Myocyte (in vitro differentiated cells): Measurements from ENCODE around the gene RUNX1. TPM values are rescaled to one million over a fixed set of nuclear protein-coding genes. Genes with fewer than 3 reads are reported as not detected.

Experiments
- DNase-seq: peaks from one replicate; pipeline ENCODE4 v3.0.0-alpha.2; 2012; ENCODE audit warnings: low read depth
- total RNA-seq: library from RNA; depleted of rRNA; stranded (reverse); fragments of >200 nt; gene quantifications from 2 replicates; pipeline ENCODE4 v1.2.3, GENCODE V29; 2014

RUNX1 gene
- total RNA-seq, 1 donor from 2014 or later = 166 TPM

DNA sequence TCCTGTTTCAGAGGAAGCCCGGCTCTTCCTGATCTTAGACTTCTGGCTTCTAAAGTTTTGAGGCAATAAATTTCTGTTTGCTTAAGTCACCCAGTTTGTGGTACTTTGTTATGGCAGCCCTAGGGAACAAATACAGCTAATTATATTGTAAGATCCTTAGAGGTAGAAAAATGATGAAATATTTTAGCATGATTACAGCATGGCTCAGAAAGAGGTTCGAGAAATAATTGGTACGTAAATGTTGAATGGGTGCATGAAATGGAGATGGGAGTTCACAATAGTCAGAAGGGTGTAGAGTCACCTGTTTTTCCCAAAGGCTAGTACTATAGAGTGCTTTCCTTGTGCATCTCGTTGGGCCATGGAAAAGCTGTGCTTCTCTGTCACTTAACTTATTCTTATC lies 123.5 kb downstream of the RUNX1 start:
- no peak for DNase-seq

DNA sequence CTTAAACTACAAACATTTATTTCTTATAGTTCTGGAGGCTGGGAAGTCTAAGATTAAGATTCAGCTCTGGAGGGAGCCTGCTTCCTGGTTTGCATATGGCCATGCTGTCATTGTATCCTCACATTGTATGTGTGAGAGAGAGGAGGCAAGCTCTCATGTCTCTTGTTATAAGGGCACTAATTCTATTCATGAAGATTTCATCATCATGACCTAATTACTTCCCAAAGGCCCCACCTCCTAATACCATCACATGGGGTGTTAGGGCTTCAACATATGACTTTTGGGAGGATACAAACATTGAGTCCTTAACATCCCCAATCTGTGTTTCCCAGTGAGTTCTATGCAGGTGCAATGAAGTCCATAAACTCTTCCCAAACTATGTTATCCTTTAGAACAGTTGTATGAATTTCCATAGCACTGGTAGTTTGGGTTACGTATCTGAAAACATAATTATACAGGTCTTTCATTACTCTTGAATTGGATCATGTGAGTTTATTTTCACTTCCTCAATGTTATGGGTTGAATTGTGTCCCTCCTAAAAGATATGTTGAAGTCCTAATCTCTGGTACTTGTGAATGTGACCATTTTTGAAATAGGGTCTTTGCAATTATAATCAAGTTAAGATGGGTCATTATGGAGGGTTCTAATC lies 124.2 kb downstream of the RUNX1 start:
- no peak for DNase-seq

DNA sequence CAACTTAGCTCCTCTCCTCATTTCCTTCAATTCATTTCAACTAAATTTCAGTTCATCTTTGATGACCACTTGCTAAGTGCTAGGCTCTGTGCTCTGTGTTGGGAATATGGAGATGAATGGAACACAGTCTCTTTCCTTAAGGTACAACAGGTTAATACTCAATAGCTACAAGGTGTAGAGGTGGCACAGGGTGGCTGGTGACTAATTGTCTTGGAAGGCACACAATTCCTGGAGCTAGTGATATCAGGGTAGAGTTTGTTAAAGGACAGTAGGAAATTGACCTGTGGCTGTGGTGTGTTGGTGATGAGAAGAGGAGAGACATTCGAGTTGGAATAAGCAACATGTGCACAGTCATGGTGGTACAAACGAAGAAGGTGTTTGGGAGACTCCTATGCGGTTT lies 124.9 kb downstream of the RUNX1 start:
- DNase-seq = no peak

DNA sequence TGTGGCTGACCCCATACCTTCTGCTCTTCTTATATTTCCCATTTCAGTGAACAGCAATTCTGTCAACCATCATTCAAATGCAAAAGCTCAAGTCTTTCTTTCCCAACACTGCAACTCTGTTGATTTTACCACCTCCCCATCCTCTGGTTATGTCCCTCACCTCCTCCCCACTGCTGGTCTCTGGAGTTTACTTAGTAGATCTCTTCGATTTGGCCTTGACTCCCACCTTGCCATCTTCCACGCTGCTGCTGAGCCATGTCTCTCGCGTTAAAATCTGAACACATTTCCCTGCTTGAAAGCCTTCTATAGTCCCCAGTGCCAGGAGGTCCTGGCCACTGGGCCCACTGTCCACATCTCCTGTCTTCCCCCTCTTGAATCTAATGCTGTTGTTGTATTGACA lies 125.5 kb downstream of the RUNX1 start:
- DNase-seq = no peak

DNA sequence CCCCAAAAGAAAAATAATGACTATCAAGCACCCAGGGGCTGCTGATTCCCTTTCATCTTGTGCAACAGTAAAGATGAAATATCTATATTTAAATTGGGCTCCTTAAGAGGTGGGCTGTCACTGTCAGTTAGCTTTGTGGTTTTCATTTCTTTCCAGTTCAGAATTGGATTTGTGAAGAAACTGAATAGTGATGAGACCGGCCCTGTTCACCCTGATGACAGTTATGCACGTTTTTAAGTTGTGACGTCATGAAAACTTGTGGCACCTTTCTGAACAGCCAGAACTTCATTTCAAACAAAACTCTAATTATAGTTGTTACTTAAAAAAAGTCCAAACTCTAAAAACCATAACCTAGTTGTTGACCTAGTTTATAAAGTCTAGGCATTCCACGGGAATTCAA lies 125.9 kb downstream of the RUNX1 start:
- no peak for DNase-seq

DNA sequence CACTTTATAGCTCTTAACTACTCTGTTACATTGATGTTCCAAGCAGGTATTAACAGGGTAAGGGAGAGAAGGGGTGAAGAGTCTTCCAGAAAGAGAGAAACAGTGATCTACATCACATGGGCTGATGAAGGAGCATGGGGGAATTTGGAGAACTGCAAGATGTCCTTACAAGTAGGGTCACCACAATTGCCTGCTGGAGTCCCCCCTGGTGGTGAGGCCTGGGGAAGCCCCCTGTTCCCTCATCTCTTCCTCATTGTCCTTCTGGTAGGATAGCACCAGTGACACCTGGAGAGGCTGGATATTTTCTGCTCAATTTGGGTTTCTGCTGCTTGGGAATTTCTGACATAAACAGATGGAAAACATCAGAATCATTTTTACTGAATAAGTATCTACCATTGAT lies 126.6 kb downstream of the RUNX1 start:
- DNase-seq = no peak

- no peak for DNase-seq
Measured at GRCh38 chr21:34921151-34921550, 128.0 kb downstream of the RUNX1 start.

DNA sequence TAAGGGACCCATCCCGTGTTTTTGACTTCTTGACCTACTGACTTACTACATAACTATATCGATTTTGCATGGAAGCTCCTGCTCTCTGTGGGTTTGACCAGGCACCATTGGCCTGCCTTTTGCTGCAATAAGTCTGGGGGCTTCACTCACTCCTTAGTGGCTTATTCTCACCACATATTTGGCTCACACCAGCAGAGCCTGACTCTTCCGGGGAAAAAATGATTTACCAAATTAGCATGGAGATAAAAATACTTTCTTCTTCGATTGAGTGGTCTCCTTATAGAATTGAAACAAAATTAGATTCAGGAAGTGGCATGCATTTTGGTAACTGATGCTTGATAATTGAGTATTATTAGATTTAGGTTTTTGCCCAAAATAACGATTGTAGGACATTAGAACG lies 129.7 kb downstream of the RUNX1 start:
- no peak for DNase-seq

DNA sequence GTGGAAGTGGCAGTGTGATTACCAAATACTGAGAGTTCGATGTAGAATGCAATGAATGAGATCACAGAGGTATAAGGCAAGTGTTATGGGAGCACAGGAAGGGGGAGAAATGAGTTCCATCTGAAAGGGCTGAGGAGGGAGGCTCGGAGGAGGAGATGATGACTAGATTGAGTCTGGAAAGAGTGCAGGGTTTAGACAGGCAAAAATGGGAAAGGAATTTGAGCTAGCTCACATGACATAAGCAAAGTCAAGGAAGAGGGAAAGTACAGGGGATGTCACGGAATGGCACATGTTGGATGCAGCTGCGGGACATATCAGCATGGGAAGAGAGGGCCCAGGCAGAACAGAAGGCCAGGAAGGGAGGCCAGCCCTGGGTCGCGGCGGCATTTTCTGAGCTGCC lies 132.7 kb downstream of the RUNX1 start:
- DNase-seq = no peak

DNA sequence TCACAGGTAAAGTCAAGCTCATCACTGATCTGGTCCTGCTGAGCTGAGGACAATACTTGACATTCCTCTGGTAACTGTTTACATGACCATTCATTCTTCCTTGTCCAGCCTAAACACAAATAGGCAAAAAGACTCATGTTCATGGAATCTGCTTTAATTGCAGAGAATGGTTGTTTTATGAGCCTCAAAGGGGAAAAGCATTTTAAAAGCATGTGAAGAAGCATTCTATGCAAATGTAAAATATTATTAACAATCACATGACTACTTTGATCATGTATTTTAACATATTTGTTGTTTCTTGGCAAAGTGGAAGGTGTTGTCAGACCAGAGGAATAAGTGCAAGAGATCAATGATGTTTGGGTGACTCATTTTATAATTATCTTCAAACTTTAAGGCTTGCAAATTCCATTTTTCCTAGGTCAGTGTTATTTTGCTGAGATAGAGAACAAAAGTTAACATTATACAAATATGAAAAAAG lies 133.7 kb downstream of the RUNX1 start:
- DNase-seq = no peak

- no peak for DNase-seq
Measured at GRCh38 chr21:34914239-34914638, 134.9 kb downstream of the RUNX1 start.

DNA sequence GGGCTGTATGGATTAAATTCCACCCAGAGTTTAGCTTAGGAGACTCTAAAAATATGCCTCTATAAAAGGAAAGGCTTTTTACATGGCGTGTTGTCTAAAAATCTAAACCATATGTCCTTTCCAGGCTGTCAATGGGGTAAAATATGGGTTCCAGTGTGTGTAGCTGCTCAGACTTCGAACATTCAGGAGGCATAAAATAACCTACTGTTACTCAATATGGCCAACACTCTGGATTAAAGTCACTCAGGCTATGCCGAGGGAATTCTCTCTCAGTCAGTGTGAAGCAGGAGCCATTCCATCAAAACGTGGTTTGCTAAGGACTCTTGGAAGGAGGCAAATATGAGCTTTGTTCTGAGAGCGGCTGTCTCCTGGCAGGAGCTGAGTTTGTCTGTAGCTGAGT lies 135.3 kb downstream of the RUNX1 start:
- DNase-seq = no peak

GRCh38 chr21:34912022-34912945 lies 136.8 kb downstream of the RUNX1 start:
- DNase-seq = peak; percentile 33

- DNase-seq = no peak
Measured at GRCh38 chr21:34911360-34911759, 137.7 kb downstream of the RUNX1 start.

DNA sequence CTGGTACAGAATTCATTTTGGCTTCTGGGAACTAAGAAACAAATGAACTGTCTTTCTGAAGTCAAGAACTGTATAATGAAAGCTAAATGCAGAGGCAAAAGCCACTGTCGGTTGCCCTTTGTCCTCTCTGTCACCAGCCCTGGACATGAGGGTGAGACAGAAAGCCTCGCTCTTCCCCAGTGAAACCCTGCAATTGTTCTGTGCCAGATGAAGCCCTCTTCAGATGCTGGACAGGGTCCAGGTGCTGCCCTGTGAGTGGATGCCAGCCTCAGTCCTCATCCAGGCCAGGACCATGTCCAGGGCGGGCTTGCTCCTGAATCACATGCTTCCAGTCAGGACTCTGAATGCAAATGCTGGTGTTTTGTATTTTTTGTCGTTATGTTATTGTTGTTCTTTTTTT lies 138.7 kb downstream of the RUNX1 start:
- no peak for DNase-seq

GRCh38 chr21:34909492-34910292 lies 139.4 kb downstream of the RUNX1 start:
- no peak for DNase-seq

- no peak for DNase-seq
Measured at GRCh38 chr21:34908419-34909055, 140.6 kb downstream of the RUNX1 start.

DNA sequence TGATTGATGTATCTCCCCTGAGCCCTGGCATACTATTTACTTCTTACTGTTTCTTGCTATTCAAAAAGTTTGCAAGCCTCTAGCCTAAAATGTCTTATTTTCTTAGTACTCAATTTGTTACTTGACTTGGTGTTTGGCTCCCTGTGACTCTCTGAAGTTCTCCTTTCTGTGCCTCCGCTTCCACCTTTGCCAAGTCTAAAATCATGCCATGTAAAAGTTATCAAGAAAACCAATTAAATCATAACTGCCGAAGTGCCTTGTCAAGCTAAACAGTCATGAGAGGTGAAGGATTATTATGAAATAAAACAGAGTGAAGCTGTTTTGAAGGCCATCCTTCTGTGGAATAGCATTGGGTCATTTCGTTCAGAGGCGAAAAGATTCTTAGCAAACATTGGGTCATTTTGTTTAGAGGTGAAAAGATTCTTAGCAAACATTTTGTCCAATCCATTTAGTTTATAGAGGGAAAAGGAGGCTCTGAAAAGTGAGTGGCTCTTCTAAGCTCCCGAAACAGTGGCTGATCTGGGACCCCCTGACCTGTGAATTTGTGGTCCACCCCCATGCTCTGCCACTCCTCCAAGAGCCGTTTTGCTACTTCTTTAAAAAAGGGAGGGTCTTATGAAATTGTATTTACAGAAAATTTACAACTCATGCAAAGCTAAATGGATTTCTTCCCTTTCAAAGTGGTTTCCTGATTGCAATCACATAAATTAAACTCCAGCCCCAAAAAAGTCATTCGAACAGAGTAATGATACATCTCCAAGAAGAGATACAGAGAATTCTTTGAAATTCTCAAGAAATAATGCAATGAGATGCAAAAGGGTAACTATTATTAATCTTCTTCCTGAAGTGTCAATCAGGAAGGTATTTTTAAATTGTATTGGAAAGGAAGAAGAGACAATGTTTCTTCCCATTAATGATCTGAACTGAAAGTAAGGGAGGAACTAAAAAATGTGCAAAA lies 141.4 kb downstream of the RUNX1 start:
- DNase-seq = no peak

DNA sequence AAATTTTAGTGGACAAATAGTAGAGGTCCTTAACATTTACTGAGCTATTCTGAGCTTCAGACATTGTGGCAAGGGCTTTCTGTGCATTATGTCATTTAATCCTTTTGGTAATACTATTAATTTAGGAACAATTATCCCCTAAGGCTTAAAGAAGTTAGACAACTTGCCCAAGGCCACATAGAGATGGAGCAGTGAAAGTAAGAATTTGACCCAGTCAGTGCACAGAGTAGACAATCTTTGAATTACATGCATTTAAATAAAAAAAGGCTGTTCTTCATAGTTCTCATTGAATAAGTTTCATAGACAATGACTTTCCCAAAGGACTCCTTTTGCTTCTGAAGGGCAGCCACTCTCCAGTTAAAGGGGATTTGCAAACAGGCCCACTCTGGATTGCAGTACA lies 142.7 kb downstream of the RUNX1 start:
- DNase-seq = no peak

DNA sequence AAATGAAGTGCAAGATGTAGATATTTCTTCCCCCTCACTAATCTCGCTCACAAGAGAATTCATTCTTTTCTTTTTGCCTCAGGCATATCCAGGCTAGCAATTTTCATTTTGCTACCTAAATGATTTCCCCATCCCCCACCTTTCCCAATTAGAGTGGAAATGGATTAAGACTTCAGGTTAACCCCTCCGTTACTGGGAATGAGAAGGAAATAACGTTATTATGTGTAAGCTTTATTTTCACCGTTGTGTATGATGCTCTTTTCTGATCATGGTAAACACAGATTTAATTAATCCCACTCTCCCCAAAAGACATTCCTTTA lies 143.9 kb downstream of the RUNX1 start:
- DNase-seq = no peak
